Lower leg skin (tissue), 4 donors: ENCODE data around the gene ANKRD31. TPM values are rescaled to one million over a fixed set of nuclear protein-coding genes. Genes with fewer than 3 reads are reported as not detected.

ENCODE experiments used
- DNase-seq, 2 donors: peaks; one replicate each; pipeline ENCODE4 v3.0.0-alpha.2; 2019; ENCODE audit warnings: low spot score in 2 of 2
- H3K4me3 ChIP-seq: fragments of 200-600 bp; sonication (generic); 2 replicates; pipeline ENCODE4 v1.5.1; 2017; ENCODE audit warnings: mild to moderate bottlenecking, low read depth; ENCODE audit not compliant: poor library complexity, severe bottlenecking
- POLR2A ChIP-seq, 2 donors: fragments of 450-650 bp; IDR thresholded peaks; one replicate each; pipeline ENCODE4 v1.6.1; 2016 to 2017; ENCODE audit warnings: antibody characterized with exemption in 2 of 2, mild to moderate bottlenecking in 1 of 2, moderate library complexity in 1 of 2
- WGBS, 2 donors: methylation state at CpG; one replicate each; pipeline ENCODE4 v1.1.5; 2018; 5-methylcytosine and 5-hydroxymethylcytosine counted together
- intact Hi-C: fragments of 100-400 bp; cut with DNase I; formaldehyde crosslinking; loops from one replicate; pipeline ENCODE4 v1.15.0; 2023; ENCODE audit warnings: low total_unique reads
- total RNA-seq, 4 donors: library from RNA; depleted of rRNA; stranded (reverse); fragments of >200 nt; gene quantifications; one replicate each; pipeline ENCODE4 v1.1.0, GENCODE V29; 2016
- TF ChIP-seq, protein P1 (sequence below), 3 donors: fragments of 450-650 bp; IDR thresholded peaks; one replicate each; pipeline ENCODE4 v1.5.1; 2016; ENCODE audit warnings: antibody characterized with exemption in 3 of 3, mild to moderate bottlenecking in 3 of 3, moderate library complexity in 2 of 3

Gene ANKRD31
- total RNA-seq, 4 donors from 2014 or later, result 0.13 to 0.20 (median 0.19) TPM; not detected in 1

DNA sequence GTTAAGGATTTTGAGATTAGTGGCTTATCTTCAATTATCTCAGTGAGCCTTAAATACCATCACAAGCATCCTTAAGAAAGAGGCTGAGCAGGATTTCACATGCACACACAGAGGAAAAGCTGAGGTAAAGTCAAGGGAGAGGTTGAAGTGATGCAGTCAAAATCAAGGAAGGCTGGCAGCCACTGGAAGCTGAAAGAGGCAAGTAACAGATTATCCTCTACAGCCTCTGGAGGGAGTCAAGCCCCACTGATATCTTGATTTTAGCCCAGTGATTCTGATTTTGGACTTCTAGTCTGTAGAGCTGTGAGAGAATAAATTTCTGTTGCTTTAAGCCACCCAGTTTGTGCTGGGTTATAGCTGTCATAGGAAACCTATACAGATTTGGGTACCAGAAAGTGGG is 80.1 kb downstream of the ANKRD31 start:
- TF ChIP-seq, protein P1, sequence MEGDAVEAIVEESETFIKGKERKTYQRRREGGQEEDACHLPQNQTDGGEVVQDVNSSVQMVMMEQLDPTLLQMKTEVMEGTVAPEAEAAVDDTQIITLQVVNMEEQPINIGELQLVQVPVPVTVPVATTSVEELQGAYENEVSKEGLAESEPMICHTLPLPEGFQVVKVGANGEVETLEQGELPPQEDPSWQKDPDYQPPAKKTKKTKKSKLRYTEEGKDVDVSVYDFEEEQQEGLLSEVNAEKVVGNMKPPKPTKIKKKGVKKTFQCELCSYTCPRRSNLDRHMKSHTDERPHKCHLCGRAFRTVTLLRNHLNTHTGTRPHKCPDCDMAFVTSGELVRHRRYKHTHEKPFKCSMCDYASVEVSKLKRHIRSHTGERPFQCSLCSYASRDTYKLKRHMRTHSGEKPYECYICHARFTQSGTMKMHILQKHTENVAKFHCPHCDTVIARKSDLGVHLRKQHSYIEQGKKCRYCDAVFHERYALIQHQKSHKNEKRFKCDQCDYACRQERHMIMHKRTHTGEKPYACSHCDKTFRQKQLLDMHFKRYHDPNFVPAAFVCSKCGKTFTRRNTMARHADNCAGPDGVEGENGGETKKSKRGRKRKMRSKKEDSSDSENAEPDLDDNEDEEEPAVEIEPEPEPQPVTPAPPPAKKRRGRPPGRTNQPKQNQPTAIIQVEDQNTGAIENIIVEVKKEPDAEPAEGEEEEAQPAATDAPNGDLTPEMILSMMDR (IDR thresholded peaks at IDR 0.05), result no peak
- no peak for TF ChIP-seq POLR2A (IDR thresholded peaks at IDR 0.05)
- no peak overlapping the region for H3K4me3 ChIP-seq
- no peak for DNase-seq
- intact Hi-C loops, result no loop called here

DNA sequence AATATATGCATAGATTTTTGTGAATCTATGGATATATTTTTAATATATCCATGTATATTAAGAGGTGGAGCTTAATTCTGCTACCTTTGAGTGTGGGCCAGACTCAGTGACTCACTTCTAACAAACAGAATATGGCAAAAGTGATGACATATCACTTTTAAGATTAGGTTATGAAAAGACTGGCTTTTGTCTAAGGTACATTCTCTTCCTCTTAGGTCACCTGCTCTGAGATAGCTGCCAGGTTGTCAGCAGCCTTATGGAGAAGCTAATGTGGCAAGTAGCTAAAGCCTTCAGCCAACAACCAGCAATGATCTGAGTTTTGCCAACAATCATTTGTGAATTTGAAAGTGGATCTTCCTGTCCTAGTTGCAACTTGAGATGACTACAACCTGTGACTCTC is 83.8 kb downstream of the ANKRD31 start:
- TF ChIP-seq, protein P1 (IDR thresholded peaks at IDR 0.05), result no peak
- no peak for TF ChIP-seq POLR2A (IDR thresholded peaks at IDR 0.05)
- intact Hi-C loops, result no loop called here
- no peak overlapping the region for H3K4me3 ChIP-seq
- no peak for DNase-seq

DNA sequence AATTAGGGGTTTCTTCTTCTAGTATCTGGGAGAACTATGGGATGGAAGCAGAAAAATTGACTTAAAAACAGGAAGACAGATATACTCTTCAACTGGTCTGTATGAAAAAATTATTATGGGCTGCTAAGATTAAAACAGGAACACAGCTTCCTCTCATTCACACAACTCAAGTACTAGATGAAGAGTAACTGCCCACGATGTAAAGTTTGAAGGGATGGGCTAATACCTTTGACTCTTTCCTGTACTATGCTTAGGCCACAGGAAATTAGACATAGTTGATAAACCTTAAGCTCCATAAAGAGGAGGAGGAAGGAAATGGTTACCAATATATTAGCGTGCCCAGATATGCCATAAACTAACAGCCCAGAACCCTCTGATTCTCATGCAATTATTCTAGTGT is 88.6 kb downstream of the ANKRD31 start:
- WGBS, 2 donors, result 53 to 72% methylated on average over 2 of the region's 2 CpGs
- H3K4me3 ChIP-seq, result no peak overlapping the region
- intact Hi-C loops, result no loop called here
- TF ChIP-seq, protein P1 (IDR thresholded peaks at IDR 0.05), result no peak
- no peak for TF ChIP-seq POLR2A (IDR thresholded peaks at IDR 0.05)
- no peak for DNase-seq

DNA sequence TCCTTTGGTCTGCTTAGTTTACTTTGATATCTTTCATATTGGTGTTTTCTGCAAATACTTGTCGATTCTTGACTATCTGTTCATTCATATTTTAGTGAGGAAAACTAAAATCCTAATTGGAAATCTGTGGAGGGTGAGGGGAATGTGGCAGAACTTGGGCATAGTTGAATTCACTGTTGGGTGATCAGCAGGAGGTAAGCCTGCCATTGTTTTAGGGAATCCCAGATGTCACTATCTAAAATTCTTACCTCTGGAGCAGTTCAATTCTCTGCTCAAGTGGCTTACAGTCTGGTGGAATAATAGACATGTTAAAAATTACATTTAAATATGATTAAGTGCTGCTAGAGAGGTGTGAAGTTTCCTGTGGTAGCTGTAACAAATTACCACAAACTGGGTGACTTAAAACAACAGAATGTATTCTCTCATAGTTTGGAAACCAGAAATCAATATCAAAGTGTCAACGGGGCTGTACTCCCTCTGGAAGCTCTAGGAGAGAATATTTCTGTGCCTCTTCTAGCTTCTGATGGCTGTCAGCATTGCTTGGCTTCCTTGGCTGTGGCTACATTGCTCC is 94.0 kb downstream of the ANKRD31 start:
- TF ChIP-seq, protein P1 (IDR thresholded peaks at IDR 0.05), result no peak
- no peak for TF ChIP-seq POLR2A (IDR thresholded peaks at IDR 0.05)
- no peak for DNase-seq
- no peak overlapping the region for H3K4me3 ChIP-seq
- intact Hi-C loops, result no loop called here
- WGBS, 2 donors, result 60 to 62% methylated on average over 2 of the region's 2 CpGs

DNA sequence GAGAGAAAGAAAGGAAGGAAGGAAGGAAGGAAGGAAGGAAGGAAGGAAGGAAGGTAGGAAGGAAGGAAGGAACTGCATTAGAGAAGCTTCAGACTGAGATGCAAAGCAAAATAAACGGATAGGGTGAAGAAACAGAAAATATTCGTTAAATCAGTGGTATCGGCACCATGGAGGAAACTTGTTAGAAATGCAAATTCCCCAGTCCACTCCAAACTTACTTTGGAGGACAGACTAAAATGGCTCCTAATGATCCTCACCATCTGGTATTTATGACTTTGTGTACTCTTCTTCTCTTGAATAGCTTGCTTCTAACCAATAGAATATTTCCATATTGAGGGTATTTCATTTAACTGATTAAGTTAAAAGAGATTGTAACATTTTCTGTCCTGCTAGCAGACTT is 96.4 kb downstream of the ANKRD31 start:
- H3K4me3 ChIP-seq, result no peak overlapping the region
- intact Hi-C loops, result no loop called here
- DNase-seq, result no peak
- 97 to 99% methylated on average over 3 of the region's 3 CpGs for WGBS, 2 donors
- TF ChIP-seq, protein P1 (IDR thresholded peaks at IDR 0.05), result no peak
- TF ChIP-seq POLR2A (IDR thresholded peaks at IDR 0.05), result no peak

DNA sequence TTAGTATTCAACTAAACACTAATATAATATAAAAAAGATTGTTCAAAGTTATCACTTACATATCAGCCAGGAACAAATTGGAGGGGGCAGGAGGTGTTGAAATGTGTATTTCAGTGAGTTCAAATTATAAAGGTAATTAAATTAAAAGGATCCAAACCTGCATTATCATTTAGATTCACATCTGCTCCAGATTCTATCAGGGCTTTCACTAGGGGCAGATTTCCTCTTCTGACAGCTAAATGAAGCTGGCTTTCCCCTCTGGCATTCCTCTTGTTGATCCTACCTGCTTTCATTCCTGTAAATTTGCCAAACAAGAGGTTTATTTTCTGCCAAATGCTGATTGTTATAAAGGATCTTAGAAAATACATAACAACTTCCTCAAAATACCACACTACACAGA is 98.0 kb downstream of the ANKRD31 start:
- DNase-seq, result no peak
- H3K4me3 ChIP-seq, result no peak overlapping the region
- intact Hi-C loops, result no loop called here
- no peak for TF ChIP-seq POLR2A (IDR thresholded peaks at IDR 0.05)
- TF ChIP-seq, protein P1 (IDR thresholded peaks at IDR 0.05), result no peak
